Kidney epithelial cell (primary cell): ENCODE data around the gene GPRC5D. TPM values are rescaled to one million over a fixed set of nuclear protein-coding genes. Genes with fewer than 3 reads are reported as not detected.

Experiments used
- DNase-seq: peaks from one replicate; pipeline ENCODE4 v3.0.0-alpha.2; 2010; ENCODE audit warnings: low read depth
- H3K27me3 ChIP-seq: 2 replicates; pipeline ENCODE4 v1.6.0; 2011; ENCODE audit warnings: low read length; ENCODE audit not compliant: control insufficient read depth, insufficient read depth
- H3K36me3 ChIP-seq: 2 replicates; pipeline ENCODE4 v1.5.1; 2011; ENCODE audit warnings: low read length; ENCODE audit not compliant: control insufficient read depth, insufficient read depth
- H3K4me3 ChIP-seq: 2 replicates; pipeline ENCODE4 v1.5.1; 2011; ENCODE audit warnings: low read depth, mild to moderate bottlenecking, control low read depth, low read length
- total RNA-seq: library from RNA; depleted of rRNA; stranded (reverse); fragments of >200 nt; gene quantifications from 2 replicates; pipeline ENCODE4 v1.2.3, GENCODE V29; 2015
- TF ChIP-seq, protein P1 (sequence below): IDR thresholded peaks from 2 replicates; pipeline ENCODE4 v1.5.1; 2011; ENCODE audit warnings: mild to moderate bottlenecking, moderate library complexity, low read length, control low read depth, inconsistent platforms; ENCODE audit not compliant: insufficient read depth, poor library complexity, severe bottlenecking

Gene GPRC5D
- total RNA-seq: not detected in 2 replicates

DNA sequence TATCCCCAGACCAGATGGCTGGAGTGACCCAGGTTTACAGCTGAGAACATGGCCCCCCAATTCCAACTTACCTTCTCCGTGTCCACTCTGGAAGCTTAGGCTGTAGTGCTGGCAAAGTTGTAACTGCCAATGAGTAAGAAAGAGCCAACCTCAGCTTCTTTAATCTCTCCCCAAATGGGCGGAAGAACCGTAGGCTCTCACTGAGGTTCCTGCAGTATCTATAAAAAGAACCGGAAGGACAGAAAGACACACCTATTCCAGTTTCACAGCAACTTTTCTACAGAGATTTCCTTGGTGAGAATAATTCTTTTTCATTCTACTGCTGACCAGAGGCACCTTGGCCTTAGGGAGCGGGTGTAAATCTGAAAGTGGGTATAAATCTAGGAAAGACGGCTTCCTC is at the start of gene GPRC5D:
Gene GPRC5D, minus strand, starts transcription at position 135 of the 400 bp plus-strand sequence. CDS start 1,786 bp downstream, outside the sequence.
- DNase-seq: no peak
- Histone ChIP-seq H3K4me3 (no peak within 1 kb of the TSS), H3K36me3 (no peaks in the 10 kb centered on the region), H3K27me3 (no peaks in the 10 kb centered on the region)
- TF ChIP-seq, protein P1, sequence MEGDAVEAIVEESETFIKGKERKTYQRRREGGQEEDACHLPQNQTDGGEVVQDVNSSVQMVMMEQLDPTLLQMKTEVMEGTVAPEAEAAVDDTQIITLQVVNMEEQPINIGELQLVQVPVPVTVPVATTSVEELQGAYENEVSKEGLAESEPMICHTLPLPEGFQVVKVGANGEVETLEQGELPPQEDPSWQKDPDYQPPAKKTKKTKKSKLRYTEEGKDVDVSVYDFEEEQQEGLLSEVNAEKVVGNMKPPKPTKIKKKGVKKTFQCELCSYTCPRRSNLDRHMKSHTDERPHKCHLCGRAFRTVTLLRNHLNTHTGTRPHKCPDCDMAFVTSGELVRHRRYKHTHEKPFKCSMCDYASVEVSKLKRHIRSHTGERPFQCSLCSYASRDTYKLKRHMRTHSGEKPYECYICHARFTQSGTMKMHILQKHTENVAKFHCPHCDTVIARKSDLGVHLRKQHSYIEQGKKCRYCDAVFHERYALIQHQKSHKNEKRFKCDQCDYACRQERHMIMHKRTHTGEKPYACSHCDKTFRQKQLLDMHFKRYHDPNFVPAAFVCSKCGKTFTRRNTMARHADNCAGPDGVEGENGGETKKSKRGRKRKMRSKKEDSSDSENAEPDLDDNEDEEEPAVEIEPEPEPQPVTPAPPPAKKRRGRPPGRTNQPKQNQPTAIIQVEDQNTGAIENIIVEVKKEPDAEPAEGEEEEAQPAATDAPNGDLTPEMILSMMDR: no peak

DNA sequence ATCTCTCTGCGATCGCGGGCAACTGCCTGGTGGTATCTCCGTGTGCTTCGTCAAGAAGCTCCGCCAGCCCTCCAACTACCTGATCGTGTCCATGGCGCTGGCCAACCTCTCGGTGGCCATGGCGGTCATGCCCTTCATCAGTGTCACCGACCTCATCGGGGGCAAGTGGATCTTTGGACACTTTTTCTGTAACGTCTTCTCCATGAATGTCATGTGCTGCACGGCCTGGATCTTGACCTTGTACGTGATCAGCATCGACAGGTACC is 49.7 kb upstream of the GPRC5D start:
- TF ChIP-seq, protein P1: no peak
- no peak for DNase-seq
- Histone ChIP-seq H3K4me3 (peak overlapping the region; percentile 46), H3K36me3 (no peaks in the 10 kb centered on the region), H3K27me3 (no peaks in the 10 kb centered on the region)

DNA sequence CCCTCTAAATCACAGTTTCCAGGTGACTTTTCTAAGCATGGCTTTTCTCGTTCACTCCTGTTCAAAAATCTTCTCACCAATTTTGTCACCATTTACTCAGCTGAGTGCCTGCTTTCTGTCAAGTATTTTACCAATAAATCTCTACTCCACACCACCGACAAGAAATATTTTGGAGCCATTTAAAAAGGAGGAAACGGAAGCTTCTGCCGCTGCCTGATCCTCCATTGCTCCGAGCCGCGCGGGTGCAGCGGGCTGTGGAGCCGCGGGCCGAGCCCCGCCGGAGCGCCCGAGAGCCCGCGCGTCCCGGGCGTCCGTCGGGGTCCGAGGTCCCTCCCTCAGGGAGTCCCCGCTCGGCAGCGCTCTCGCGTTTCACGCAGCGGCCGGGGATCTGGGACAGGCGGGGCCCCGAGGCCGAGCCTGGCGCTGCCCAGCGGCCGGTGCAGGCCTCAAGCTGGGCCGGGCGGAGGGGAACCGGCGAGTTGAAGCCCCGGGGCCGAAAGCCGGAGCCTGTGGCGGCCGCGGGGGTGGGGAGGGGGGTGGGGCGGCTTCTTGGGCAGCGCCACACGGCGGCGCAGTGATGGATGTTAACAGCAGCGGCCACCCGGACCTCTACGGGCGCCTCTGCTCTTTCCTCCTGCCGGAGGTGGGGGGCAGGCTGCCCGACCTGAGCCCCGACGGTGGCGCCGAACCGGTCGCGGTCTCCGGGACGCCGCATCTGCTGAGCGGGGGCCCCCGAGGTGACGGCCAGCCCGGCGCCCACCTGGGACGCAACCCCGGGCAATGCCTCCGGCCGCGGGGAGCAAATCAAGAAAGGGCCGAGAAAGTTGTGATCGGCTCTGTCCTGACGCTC is 49.2 kb upstream of the GPRC5D start:
- no peak for DNase-seq
- Histone ChIP-seq H3K36me3 (no peaks in the 10 kb centered on the region), H3K4me3 (peak overlapping the region; percentile 46), H3K27me3 (no peaks in the 10 kb centered on the region)
- TF ChIP-seq, protein P1: peak; percentile 46

DNA sequence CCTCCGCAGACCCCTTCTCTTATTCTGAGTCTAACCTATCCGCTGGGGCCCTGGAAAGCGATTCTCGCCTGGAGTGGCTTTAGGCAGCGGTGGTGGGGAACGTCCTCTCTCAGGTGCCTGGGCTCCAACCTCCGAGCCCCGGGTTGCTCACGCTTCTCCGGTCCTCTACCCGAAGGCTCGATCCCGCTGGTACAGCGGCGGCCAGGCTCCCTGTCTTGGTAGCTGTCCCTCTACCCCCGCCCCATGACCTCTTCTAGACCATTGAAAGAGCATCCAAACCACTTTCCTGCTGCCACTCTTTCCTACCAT is 48.6 kb upstream of the GPRC5D start:
- TF ChIP-seq, protein P1: no peak
- H3K27me3 ChIP-seq: no peaks in the 10 kb centered on the region
- DNase-seq: no peak
- peak overlapping the region; percentile 46 for H3K4me3 ChIP-seq
- H3K36me3 ChIP-seq: no peaks in the 10 kb centered on the region

DNA sequence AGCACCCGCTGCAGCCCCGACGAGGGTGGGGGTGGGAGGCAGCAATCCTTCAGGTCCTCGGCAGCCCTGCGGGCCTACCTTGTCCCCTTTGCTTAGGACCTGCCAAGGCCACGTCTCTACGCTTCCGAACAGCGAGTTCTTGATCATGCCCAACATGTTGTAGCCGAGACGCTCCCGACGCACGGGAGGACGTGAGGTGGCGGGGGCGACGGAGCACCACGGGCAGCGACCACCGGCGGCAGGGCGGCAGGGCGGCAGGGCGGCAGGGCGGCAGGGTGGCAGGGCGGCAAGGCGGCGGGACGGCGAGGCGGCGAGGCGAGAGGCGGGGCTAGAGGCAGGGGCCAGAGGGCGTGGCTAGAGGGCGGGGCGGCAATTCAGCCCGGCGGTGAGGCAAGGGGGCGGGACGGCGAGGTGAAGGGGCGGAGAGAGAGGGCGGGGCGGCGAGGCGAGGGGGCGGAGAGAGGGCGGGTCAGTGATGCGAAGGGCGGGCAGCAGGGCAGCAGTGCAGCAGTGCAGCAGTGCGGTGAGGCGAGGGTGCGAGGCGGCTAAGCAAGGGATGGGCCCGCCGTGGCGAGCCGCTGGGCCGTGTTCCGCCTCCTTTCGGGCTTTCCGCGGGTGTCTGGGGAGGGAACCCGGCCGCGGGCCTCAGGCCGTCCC is 48.1 kb upstream of the GPRC5D start, which contains the start of gene HEBP1:
Gene HEBP1, minus strand, starts transcription at position 307 of the 657 bp plus-strand sequence. Its CDS starts 151 bp downstream, at position 156.
- DNase-seq: no peak
- no peaks in the 10 kb centered on the region for H3K27me3 ChIP-seq
- H3K36me3 ChIP-seq: no peaks in the 10 kb centered on the region
- TF ChIP-seq, protein P1: no peak
- peak within 1 kb of the TSS; percentile 95 for H3K4me3 ChIP-seq
